K562 (cell line): ENCODE results near the gene TEX38. TPM values are rescaled to one million over a fixed set of nuclear protein-coding genes. Genes with fewer than 3 reads are reported as not detected.

Experiments used
- BCOR ChIP-seq: fragments of 450-650 bp; IDR thresholded peaks from 2 replicates; pipeline ENCODE4 v1.6.1; 2016
- CBX2 ChIP-seq: fragments of 200-600 bp; sonication (generic); IDR thresholded peaks from one replicate; pipeline ENCODE4 v1.6.1; 2012; ENCODE audit warnings: mild to moderate bottlenecking, low read length, inconsistent platforms; ENCODE audit not compliant: insufficient read depth, poor library complexity, severe bottlenecking
- EGR1 ChIP-seq: fragments of 450-650 bp; conservative IDR thresholded peaks from 2 replicates; pipeline ENCODE4 v1.6.1; 2017; ENCODE audit warnings: mild to moderate bottlenecking
- EHMT2 ChIP-seq: fragments of 450-650 bp; IDR thresholded peaks from 2 replicates; pipeline ENCODE4 v1.6.1; 2018; ENCODE audit warnings: antibody characterized with exemption
- FOXA3 ChIP-seq, 2 experiments: fragments of 450-650 bp in 1 of 2; sonication (generic) in 1 of 2; formaldehyde crosslinking; IDR thresholded peaks in 1 of 2; conservative IDR thresholded peaks in 1 of 2; 2 replicates each; pipeline versions ENCODE4 v1.4.0 to v1.8.0; 2020 to 2022; ENCODE audit warnings: mild to moderate bottlenecking in 2 of 2, missing genetic modification reagents in 1 of 2
- HDAC8 ChIP-seq: fragments of 450-650 bp; IDR thresholded peaks from 2 replicates; pipeline ENCODE4 v1.6.1; 2016; ENCODE audit warnings: mild to moderate bottlenecking, missing genetic modification characterization, moderate library complexity, missing compliant biosample characterization
- JUN ChIP-seq, 2 experiments: sonication (generic) in 1 of 2; formaldehyde crosslinking in 1 of 2; IDR thresholded peaks; 2 replicates each; pipeline versions ENCODE4 v1.6.1 to v1.8.0; 2012 to 2022; ENCODE audit warnings: borderline replicate concordance in 2 of 2, mild to moderate bottlenecking in 2 of 2, improper control_type of control experiment in 1 of 2, low read depth in 1 of 2, low read length in 1 of 2, missing genetic modification reagents in 1 of 2
- LEF1 ChIP-seq: fragments of 450-650 bp; IDR thresholded peaks from 2 replicates; pipeline ENCODE4 v1.6.1; 2016; ENCODE audit warnings: mild to moderate bottlenecking
- MAZ ChIP-seq, 2 experiments: fragments of 450-650 bp in 1 of 2; sonication (generic) in 1 of 2; formaldehyde crosslinking; IDR thresholded peaks in 1 of 2; conservative IDR thresholded peaks in 1 of 2; 2 replicates each; pipeline versions ENCODE4 v1.4.0 to v1.5.0; 2020; ENCODE audit warnings: mild to moderate bottlenecking in 1 of 2, missing genetic modification reagents in 1 of 2
- MED1 ChIP-seq: sonication (generic); formaldehyde crosslinking; IDR thresholded peaks from 2 replicates; pipeline ENCODE4 v1.8.1; 2023; ENCODE audit warnings: missing genetic modification reagents, borderline replicate concordance
- RB1 ChIP-seq: fragments of 450-650 bp; IDR thresholded peaks from 2 replicates; pipeline ENCODE4 v1.6.1; 2017; ENCODE audit warnings: low read depth, mild to moderate bottlenecking
- RCOR1 ChIP-seq, 2 experiments: IDR thresholded peaks; 2 replicates each; pipeline ENCODE4 v1.6.1; 2012; ENCODE audit warnings: low read depth in 2 of 2, low read length in 2 of 2, borderline replicate concordance in 1 of 2, improper control_type of control experiment in 1 of 2
- polyA plus RNA-seq, 8 experiments: library from polyadenylated mRNA; depleted of rRNA in 4 of 8; stranded (reverse) in 5 of 8; unstranded in 3 of 8; fragments of >200 nt; fragmentation: Nextera tagmentation in 2 of 8; fragmentation: Illumina TruSeq in 1 of 8; extraction: Ambion mirVana in 2 of 8; extraction: Trizol in 1 of 8; gene quantifications; 2 replicates each; pipeline versions ENCODE4 v1.2.1 to v1.2.3, GENCODE V29; 2011 to 2014; ENCODE audit warnings: inconsistent platforms in 1 of 8, missing spikeins in 1 of 8
- total RNA-seq, 7 experiments: library from RNA; depleted of rRNA in 6 of 7; stranded (reverse); fragments of >200 nt in 6 of 7; fragmentation: Illumina TruSeq in 2 of 7; extraction: Trizol in 2 of 7; gene quantifications; 2 replicates each; pipeline versions ENCODE4 v1.2.1 to v1.2.3, GENCODE V29; 2011 to 2021; ENCODE audit warnings: low replicate concordance in 1 of 7
- TF ChIP-seq, protein P1 (sequence below): fragments of 250-450 bp; sonication (Bioruptor Pico); IDR thresholded peaks from 2 replicates; pipeline ENCODE4 v1.6.1; 2021; ENCODE audit warnings: mild to moderate bottlenecking
- TF ChIP-seq, protein P2 (sequence below): fragments of 450-650 bp; IDR thresholded peaks from 2 replicates; pipeline ENCODE4 v1.6.1; 2016
- TF ChIP-seq, protein P3 (sequence below): fragments of 450-650 bp; formaldehyde crosslinking; IDR thresholded peaks from 2 replicates; pipeline ENCODE4 v1.4.0; 2020; ENCODE audit warnings: mild to moderate bottlenecking, moderate library complexity
- TF ChIP-seq, protein P4 (sequence below): fragments of 250-450 bp; sonication (Bioruptor Pico); IDR thresholded peaks from 2 replicates; pipeline ENCODE4 v1.8.0; 2021; ENCODE audit warnings: mild to moderate bottlenecking, moderate library complexity

TEX38 gene
- total and polyA plus RNA-seq, 9 of the 15 experiments (the other 6 are each of a cell fraction or from before 2014, with no cell fraction given) = not detected

DNA sequence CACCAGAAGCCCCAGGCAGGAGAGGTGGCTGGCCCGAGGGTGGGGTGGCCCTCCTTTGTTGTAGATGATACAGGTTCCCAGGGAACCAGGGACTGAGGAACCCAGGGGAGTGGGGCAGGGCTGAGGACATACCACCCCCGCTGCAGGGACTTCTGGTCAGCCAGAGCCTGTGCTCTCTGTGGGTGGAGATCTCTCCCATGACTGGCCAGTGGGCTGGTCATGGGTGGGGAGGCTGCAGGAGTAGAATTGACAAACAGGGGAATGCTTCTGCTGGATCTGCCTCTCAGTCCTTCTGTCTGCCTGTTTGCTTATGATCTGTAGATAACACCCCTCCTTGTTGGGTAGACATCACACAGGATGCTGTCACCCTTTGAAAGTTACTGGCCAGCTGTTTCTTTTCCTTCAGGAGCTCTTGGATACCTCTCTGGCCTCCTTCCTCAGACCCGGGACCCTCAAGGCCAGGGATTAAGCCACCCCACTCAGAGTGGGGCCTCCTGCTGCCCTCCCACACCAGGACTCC is 50.1 kb downstream of the TEX38 start (continued):
- TF ChIP-seq, protein P1, sequence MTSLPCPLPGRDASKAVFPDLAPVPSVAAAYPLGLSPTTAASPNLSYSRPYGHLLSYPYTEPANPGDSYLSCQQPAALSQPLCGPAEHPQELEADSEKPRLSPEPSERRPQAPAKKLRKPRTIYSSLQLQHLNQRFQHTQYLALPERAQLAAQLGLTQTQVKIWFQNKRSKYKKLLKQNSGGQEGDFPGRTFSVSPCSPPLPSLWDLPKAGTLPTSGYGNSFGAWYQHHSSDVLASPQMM (CRISPR knock-in tag) = no peak
- TF ChIP-seq BCOR (no peak), CBX2 (no peak), FOXA3 (CRISPR knock-in tag; conservative IDR thresholded peaks at IDR 0.05 in 1 of 2, IDR thresholded peaks at IDR 0.05 in 1 of 2) (peak; percentile 93 to 99), LEF1 (peak; percentile 54; the same call in 1 of the 2 replicates), MED1 (CRISPR knock-in tag) (no peak), HDAC8 (tag) (no peak), MAZ (CRISPR knock-in tag; conservative IDR thresholded peaks at IDR 0.05 in 1 of 2, IDR thresholded peaks at IDR 0.05 in 1 of 2) (0 out of 4 replicates have a peak, but pooled peaks of 1 of the 2 experiments have one; percentile 20), RCOR1 (IDR thresholded peaks at IDR 0.05; ENCODE audit: borderline replicate concordance in 1 of 2, low read depth in 2 of 2, low read length in 2 of 2) (peak in 1 of 2 experiments; percentile 66; a peak in 1 of 4 replicates), EGR1 (peak; percentile 20; the same call in 1 of the 2 replicates), RB1 (no peak), JUN (IDR thresholded peaks at IDR 0.05; ENCODE audit: borderline replicate concordance, low read depth, low read length) (no peak), JUN (CRISPR knock-in tag; IDR thresholded peaks at IDR 0.05; ENCODE audit: borderline replicate concordance) (no peak), EHMT2 (0 out of 2 replicates have a peak, but pooled peaks have one; percentile 20)
- TF ChIP-seq, protein P2, sequence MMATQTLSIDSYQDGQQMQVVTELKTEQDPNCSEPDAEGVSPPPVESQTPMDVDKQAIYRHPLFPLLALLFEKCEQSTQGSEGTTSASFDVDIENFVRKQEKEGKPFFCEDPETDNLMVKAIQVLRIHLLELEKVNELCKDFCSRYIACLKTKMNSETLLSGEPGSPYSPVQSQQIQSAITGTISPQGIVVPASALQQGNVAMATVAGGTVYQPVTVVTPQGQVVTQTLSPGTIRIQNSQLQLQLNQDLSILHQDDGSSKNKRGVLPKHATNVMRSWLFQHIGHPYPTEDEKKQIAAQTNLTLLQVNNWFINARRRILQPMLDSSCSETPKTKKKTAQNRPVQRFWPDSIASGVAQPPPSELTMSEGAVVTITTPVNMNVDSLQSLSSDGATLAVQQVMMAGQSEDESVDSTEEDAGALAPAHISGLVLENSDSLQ = peak; percentile 54
- TF ChIP-seq, protein P3, sequence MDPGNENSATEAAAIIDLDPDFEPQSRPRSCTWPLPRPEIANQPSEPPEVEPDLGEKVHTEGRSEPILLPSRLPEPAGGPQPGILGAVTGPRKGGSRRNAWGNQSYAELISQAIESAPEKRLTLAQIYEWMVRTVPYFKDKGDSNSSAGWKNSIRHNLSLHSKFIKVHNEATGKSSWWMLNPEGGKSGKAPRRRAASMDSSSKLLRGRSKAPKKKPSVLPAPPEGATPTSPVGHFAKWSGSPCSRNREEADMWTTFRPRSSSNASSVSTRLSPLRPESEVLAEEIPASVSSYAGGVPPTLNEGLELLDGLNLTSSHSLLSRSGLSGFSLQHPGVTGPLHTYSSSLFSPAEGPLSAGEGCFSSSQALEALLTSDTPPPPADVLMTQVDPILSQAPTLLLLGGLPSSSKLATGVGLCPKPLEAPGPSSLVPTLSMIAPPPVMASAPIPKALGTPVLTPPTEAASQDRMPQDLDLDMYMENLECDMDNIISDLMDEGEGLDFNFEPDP (CRISPR knock-in tag) = no peak
- TF ChIP-seq, protein P4, sequence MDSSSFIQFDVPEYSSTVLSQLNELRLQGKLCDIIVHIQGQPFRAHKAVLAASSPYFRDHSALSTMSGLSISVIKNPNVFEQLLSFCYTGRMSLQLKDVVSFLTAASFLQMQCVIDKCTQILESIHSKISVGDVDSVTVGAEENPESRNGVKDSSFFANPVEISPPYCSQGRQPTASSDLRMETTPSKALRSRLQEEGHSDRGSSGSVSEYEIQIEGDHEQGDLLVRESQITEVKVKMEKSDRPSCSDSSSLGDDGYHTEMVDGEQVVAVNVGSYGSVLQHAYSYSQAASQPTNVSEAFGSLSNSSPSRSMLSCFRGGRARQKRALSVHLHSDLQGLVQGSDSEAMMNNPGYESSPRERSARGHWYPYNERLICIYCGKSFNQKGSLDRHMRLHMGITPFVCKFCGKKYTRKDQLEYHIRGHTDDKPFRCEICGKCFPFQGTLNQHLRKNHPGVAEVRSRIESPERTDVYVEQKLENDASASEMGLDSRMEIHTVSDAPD = no peak
